NCI-H187 (cell line): ENCODE measurements around the gene SMARCD2.
"Not testable (repeated sequence)": the region's sequence is repeated elsewhere in the genome, so short reads cannot be mapped to it uniquely, and the experiment has no call there.

Experiments
- DNase-seq, 2 experiments: peaks; one replicate each; lab custom pipeline; 2025; lab: John Stamatoyannopoulos, UW

SMARCD2 gene

DNA sequence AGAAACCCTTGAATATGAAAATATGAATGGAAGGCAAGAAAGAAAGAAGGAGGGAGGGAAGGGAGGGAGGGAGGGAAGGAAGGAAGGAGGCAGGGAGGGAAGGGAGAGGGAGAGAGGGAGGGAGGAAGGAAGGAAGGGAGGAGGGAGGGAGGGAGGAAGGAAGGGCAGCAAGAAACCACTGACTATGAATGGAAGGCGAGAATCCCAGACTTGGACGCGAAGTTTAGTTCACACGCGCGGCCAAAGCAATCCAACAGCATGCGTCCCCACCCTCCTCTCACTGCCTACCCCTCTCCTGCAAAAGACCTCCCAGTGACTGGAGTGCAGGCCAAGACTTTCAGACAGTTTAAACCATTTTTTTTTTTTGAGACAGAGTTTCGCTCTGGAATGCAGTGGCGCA is 7.9 kb upstream of the SMARCD2 start:
- no peak for DNase-seq

DNA sequence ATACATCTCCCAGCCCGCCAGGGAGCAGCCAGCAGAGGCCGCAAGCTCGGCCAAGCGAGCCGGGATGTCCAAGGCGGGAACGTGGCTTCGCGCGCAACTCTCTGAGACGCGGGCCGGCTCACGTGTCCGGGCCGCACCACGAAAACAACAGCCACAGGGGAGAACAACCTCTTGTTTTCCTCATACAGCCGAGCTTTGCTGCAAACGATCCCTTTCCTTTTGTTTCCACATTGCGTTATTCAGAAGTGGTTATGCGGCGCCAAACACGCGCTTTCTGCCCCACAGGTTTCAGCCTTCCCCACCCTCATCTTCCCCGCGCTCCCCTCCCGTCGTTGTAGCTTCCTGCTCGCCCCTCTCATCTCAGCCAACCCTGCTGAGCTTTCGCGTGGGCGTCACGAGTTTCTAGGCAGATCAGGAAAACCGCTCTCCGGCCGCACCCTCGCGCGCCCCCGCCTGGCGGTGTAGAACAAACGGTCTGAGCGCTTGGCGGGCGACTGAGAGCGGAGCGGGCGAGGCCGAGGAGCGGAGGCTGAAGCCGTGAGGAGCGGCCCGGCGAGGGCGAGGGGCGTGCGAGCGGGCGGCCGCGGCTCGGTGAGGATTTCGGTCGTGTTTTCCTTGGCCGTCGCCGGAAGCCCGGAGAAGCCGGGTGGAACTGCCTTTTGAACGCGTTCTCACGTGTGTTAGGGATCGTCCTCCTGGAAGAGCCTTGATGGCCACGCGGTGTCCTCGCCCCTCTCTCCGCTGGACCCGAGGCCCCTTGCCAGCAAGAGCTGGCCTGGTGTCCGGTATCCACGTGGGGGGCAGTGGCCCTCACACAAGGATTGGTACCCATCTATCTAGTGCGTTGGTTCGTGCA is 6.6 kb upstream of the SMARCD2 start:
- no peak for DNase-seq

DNA sequence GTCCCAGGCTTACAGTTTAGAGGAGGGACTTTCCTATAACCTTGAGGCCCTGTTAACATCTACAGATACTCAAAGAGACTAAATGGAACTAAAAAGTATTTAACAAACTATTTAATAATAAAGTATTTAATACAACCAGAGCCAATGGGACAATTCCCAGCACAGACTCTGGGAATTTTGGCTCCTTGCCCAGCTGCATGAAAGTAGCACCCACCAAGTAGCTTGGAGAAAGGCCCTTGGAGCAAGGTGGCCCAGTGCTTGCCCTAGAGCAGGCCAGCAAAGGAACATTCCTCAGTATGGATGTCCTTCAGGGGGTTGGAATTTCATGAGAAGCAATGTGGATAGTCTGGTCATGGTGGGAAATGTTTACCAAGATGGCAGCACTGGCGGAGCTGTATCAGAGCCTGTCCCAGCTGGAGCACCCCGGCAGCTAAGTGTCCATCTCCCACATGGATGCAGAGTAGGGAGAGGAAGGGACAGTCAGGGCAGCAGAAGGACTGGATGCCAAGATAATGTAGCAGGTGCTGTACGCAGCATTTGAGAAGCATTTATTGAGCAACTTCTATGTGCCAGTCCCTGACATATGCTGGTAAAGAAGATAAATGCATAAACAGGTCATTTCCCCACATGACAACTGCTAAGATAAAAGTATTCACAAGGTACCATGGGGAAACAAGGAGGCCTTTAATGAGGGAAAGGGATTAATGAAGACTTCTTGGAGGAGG is 5.2 kb upstream of the SMARCD2 start:
- DNase-seq: no peak

DNA sequence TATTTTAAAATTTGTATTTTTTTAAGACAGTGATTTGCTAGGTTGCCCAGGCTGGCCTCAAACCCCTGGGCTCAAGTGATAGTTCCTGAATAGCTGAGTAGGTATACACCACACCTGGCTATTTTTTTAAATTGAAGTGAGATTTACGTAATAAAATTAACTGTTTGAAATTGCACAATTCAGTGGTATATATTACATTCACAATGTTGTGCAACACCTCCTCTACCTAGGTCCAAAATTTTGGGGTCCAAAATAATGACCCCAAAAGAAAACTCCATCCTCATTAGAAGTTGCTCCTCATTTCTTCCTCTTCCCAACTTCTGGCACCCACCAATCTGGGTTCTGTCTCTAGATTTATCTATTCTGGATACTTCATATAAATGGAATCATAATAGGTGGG is 3.0 kb upstream of the SMARCD2 start:
- no peak for DNase-seq

DNA sequence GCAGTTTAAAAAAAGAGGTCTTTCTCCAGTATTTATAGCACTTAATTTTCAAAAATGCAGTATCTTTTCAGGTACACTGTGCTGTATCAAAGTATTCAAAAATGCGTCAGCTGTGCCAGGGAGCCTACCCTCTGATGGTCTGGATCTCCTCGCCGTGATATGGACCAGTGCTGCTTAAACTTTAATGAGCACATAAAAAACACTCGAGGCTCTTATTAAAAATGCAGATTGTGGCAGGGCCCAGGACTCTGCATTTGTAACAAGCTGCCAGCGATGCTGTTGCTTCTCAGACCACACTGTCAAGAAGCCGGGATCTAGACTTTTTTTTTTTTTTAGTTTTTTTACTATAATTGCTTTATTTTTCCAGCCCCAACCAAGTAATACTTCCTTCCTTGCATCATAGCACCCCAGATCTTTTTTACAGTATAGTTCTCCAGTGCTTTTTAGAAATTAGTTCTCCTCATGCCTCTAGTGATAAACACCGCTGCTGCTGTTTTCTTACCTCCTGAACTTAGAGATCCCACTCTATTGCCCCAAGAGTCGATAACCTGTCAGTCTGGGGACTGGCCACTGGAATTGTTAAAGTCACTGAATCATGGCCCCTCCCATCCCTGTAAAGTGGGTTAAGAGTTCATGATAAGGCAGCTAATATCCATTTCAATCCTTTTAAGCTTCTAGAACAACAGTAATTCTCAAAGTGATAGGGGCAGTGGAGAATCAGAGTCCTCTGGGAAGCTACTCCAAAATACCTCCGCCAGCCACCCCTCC is 1.6 kb upstream of the SMARCD2 start:
- no peak for DNase-seq

DNA sequence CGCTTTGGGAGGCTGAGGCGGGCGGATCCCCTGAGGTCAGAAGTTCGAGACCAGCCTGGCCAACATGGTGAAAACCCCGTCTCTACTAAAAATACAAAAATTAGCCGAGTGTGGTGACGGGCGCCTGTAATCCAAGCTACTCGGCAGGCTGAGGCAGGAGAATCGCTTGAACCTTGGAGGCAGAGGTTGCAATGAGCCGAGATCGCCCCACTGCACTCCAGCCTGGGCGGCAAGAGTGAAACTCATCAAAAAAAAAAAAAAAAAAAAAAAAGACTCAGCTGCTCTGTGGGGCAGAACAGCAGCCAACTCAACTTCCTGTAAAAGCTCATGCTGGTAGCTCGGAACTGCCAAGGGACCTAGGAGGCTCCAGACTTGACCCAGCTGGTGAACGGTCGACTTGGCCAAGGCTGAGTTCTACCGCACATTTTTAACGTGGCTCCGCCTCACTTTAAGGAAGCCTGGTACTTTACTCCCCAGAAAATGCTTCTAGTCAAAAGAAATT is 953 bp upstream of the SMARCD2 start:
- DNase-seq: not testable (repeated sequence)

DNA sequence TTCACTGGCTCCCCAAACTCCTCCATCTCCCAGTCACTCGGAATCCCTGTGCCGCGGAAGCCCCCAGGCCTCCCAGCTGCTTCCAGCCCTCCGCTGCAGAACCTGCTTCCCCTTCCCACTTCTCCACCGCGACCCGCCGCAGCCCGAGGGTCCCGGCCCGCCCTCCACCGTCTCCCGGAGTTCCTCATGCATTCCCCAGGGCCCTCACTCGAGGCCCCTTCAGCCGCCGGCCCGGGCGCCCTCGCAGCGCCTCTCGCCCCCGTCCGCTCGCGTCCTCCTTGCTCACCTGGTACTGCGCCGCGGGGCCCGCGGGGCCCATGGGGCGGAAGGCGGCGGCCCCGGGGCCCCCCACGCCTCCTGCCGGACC is 329 bp downstream of the SMARCD2 start:
- DNase-seq: no peak

DNA sequence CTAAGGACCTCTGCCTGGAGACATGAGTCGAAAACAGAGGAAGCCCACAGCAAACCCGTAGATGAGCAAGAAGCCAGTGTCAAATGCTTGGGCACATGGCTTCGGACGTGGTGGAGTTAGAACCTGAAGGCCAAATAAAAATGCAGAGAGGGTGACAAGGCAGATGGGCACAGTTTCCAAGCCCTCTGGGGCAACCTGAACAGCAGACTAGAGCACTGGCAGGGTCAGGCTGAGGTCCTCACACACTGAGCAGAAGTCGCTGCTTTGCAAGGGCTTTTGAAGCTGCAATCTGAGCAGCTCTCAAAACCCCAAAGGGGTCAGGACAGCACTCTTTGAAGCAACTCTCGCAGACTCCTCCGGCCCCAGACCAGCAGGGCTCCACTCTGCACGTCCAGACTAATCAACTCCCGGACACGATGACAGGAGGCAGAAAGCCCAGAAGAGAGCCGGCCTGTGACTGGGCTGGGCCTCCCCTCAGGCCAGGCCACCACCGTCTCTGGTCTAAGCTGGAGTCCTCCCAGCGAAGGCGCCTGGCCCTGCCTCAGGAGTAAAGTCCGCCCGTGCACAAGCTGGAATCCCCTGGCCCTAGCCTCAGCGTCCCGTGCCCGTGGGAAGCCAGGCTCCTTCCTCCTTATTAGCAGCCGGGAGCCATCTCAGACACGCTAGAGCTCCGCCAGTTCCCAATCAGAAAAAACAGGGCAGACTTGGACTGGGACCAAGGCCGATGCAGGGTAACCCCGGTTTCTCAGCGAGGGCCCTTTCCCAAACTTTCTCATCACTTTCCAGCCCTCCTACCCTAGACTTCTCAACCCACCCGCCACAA is 924 bp downstream of the SMARCD2 start:
- DNase-seq: no peak

DNA sequence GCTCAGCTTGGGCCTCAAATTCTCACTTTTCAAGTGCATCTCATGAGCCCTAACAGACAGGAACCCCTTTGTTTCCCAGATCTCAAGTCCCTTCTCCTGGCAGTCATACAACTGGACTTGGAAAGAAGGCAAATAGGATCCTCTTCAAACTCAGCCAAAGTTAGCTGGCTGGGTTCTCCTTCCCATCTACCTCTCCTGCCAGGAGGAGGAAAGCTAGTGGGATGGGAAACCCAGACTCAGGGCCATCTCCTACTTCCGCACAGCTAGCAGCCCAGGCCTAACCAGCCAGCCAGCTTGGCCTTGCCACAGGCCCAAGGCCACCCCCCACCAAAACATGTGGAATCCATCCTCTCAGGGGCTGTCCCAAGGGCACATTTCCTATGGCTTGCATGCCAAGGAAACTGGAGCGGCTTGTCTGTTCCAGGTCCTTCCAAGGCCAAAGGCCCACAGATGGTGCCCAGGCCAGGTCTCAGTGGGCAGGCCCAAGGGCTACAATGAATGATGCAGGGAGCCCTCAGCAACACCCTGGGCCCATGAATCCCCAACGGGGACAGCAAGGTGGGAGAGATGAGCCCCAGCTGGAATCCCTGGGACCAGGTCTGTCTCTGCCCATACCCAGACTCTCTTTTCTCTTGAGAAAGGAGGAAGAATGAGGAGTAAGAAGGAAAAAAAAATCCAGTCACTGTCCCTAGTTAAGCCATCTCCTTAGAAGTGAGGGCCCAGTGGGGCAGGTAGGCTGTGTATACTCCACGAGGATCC is 1.7 kb downstream of the SMARCD2 start:
- DNase-seq: no peak

DNA sequence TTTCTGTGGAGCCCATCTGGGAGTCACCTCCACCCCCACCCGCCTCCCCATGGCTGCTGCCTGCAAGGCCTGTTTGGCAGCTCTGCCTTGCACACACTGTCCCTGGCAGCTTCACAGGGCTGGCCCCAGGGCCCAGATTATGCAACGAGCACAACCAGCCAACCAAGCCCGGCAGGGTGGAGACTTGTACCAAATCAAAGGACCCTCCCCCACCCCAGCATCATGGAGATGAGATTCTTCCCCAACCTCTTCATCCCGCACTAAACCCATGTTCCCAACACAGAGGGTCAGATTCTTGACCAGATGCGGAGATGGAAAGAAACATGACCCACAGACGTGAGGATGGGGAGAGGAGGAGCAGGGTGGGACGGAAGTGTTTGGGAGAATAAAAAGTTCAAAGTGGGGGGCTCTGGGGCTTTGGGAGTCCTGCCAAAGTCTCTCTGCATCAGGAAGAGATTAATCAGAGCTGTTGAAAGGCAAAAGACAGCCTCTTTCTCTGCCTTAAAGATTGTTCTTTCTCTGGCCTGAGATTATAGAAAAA is 3.8 kb downstream of the SMARCD2 start:
- DNase-seq: no peak

DNA sequence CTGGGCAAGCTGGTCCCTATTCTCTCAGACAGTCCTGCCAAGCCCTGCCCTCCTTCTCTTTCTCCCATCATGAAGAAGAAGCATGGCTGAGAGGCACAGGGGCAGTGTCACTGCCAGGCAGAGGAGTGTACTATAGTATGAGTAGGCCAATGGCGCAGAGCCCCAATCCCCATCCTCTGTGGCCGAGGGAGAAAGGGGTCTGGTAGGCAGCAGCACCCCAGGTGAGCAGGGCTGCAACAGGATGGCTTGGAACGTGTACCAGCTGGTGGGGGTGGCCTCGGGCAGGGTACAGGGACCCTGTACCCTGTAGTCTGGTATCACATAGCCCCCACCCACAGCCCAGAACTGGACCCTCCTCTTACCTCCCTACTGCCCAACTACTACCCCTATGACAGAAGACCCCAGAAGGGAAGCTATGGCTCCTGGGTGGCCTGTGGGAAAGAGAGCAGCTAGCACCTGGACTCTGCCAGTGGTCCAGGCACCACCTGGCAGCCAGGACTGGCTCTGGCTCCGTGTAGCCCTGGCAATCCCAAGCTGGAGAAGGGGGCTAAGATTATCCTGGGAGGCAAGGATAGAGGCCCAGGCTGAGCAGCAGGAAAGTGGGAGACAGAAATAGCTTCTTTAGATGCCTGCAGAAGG is 4.4 kb downstream of the SMARCD2 start:
- DNase-seq: no peak

DNA sequence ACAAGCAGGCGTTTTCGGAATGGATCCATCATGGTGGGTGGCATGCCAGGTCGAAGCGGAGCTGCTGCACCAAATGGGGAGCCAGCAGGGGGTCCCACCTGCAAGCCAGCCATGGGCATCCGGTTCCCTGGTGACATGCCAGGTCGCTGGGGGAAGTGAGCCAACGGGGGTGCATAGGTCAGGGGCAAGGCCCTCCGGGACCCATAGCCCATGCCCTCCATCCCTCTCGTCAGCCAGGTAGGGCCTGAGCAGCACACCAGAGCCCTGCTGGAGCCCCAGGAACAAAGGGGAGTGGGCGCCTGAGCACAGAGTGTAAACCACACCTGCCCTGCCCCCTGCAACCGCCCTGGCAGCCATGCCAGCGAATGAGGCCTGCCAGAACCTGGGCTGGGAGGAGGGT is 5.0 kb downstream of the SMARCD2 start:
- no peak for DNase-seq

DNA sequence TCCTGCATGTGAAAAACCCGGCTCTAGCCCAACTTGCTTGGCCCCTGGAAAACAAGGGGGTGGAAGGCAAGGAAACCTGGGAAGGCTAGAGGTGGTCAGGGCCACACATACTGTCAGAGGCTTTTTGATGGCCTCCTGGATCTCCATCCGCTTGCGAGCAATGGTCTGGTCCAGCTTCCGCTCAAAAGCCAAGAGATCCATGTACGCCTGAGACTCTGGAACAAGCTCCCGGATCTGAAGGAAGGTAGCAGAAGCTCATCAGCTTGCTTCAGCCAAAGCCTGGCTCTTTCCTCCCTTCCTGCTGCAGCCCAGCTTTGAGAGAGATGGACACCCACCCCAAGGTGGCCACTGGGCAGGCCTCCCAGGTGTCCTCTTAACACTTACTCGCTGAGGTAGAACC is 5.7 kb downstream of the SMARCD2 start:
- no peak for DNase-seq

DNA sequence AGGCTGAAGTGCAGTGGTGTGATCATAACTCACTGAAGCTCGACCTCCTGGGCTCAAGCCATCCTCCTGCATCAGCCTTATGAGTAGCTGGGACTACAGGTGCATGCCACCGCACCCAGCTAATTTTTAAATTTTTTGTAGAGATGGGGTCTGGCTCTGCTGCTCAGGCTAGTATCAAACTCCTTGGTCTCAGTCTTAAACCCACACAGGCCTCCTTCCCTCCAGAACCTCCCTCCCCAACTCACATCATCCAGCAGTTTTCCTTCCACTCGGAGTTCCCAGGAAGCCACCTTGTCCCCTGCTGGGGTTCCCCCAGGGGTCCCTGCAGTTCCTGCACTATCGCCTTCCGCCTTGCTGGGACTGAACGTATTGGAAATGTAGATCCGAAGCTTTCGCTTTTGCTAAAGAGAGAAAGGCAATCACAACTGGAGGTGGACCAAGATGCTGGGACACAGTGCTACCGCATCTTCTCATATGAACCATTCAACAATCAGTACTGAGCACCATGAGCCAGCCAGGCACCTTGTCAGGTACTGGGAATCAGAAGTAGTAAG is 7.2 kb downstream of the SMARCD2 start:
- DNase-seq: no peak

DNA sequence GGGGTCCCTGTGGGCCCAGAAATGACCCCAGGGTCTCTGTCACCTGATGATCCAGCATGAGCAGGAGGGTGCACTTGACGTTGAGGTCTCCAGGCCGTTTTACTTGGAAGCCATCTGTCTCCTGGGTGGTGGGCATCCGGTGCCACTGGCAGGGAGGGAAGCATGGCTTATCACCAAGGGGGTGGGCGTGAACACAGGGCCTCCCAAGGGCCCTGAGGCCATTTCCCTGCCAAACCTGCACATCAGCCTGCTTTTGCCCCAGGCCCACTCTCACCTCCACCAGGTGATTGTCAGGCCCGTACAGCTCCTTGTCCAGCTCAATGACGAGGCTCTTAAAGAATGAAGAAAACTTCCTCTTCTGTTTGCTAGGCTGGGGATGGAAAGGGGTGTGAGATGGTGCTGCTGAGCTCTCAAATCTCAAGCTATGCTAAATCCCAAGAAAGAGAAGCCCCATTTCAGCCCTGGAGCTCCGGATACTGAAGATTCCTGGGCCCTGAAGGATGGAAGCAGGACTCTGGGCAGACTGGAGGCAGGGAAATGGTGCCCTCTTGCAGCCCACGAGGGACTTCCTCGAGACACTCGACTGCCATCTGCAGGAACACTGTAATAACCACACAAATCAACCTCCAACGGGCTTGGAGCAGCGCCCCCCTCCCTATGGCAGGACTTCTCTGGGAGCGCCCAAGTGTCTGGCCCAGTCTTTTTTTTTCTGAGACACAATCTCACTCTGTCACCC is 7.9 kb downstream of the SMARCD2 start:
- no peak for DNase-seq

DNA sequence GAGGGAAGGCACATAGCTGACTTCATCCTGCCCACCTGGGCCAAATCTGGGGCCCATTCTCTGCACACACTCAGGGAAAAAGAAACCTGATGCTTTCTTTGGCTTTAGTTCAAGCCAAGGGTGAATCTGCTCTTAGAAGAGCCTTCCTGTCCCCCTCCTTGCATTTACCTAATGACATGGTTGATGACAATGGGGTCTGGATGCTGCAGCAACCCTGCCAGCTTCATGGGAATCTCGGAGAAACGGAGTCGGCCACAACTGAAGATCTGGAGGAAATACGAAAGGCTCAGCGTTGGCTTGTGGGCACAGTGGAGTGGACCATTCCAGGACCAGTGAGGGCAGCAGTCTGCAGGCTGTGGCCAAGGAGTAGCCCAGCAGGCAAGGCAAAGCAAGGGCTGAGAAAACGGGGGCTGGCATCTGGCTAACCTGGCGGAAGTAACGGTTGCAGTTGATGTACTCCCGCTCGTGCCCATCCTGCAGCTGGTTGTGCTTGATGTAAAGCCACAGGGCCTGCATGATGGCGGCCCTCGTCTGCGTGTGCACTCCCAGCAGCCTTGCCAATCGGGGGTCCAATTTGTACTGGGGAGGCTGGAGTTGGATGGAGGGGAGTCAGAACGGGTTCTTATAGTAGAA is 8.6 kb downstream of the SMARCD2 start:
- DNase-seq: no peak

DNA sequence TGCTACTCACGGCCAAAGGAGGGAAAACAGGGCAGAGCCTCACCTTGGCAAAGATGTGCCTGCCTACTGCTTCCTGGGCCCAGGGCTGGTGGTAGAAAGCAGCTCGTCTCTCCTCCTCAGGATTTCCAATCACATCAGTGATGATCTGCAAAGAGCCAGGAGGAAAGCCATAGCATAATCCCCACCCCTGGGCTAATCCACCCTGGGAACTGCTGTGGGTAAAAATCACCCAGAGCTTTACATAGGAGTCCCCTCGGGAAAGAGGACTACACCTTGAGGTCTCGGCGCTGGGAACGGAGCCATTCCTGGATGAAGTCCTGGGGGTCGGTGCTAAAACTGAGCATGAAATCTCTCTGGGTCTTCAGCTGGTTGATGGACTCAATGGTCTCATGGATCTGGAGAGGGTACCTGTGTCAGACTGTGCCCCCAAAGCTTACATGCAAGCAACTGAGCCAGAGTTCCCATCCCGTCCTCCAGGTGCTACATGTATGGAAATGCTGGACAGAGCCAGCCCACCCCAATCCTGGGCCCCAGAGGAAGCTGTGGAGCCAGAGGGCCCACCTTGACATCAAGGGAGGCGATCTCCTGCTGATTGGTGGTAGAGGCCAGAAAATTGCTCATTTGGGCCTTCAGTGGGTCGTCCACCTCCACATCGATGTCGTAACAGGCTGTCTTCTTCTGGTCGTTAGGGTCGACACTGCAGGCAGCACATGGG is 9.3 kb downstream of the SMARCD2 start:
- no peak for DNase-seq

DNA sequence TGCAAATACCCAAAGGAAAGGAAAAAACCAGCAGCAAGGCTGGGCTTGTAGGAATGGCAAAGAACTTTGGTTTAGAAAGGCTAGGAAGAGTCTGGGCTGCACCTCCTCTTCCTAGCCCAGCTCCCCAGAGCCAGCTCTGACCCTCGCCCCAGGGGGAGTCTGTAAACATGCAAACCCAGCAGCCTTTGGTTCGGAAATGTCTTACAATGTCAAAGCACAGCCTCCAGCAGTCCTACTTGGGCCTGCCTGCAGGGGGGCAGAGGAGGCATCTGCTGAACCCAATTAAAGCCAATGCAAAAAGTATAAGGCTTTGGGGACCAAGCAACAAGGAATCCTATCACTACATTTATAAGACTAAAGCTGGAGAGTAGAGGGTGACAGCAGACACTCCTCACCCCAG is 10.0 kb downstream of the SMARCD2 start:
- no peak for DNase-seq
